ENCODE data around the gene KIAA1671. TPM values are rescaled to one million over a fixed set of nuclear protein-coding genes. Genes with fewer than 3 reads are reported as not detected.

The KIAA1671 gene
- total RNA-seq, 3 donors from 2014 or later = 71.3 to 131 (median 88.9) TPM

DNA sequence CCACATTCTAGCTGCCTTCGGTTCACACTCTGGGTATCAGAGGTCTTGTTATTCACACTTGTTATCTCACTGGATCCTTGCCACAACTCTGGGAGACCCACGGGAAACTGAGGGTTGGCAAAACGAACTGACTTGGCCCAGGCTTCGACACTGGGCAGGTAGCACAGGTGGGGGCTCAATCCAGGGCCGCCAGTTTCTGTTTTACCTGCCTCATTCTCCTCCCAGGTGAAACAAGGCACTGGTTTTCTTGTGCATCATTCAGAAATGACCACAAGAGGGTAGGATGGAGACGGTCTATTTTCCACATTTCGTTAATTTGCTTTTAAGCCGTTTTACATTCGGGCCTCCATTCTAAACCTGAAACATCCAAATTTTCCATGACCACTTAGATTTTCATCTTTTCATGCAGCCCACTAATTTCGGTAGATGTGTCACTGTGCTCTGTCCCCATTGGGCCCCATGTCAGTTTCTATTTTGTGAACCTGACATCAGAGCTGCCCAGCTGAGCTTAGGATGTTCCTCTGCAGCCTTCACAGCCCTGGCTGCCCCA lies 108.1 kb downstream of the KIAA1671 start:
- no peak for DNase-seq
- no peaks in the 10 kb centered on the region for H3K36me3 ChIP-seq (ENCODE audit: low read depth)
- intact Hi-C loops (cut with DNase I, micrococcal nuclease) = no loop called here
- no peaks in the 10 kb centered on the region for H3K9me3 ChIP-seq
- TF ChIP-seq, protein P1, sequence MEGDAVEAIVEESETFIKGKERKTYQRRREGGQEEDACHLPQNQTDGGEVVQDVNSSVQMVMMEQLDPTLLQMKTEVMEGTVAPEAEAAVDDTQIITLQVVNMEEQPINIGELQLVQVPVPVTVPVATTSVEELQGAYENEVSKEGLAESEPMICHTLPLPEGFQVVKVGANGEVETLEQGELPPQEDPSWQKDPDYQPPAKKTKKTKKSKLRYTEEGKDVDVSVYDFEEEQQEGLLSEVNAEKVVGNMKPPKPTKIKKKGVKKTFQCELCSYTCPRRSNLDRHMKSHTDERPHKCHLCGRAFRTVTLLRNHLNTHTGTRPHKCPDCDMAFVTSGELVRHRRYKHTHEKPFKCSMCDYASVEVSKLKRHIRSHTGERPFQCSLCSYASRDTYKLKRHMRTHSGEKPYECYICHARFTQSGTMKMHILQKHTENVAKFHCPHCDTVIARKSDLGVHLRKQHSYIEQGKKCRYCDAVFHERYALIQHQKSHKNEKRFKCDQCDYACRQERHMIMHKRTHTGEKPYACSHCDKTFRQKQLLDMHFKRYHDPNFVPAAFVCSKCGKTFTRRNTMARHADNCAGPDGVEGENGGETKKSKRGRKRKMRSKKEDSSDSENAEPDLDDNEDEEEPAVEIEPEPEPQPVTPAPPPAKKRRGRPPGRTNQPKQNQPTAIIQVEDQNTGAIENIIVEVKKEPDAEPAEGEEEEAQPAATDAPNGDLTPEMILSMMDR (IDR thresholded peaks at IDR 0.05) = no peak
- no peak for ATAC-seq
- H3K4me3 ChIP-seq = no peak overlapping the region
- no peaks in the 10 kb centered on the region for H3K4me1 ChIP-seq (ENCODE audit: low read depth)

DNA sequence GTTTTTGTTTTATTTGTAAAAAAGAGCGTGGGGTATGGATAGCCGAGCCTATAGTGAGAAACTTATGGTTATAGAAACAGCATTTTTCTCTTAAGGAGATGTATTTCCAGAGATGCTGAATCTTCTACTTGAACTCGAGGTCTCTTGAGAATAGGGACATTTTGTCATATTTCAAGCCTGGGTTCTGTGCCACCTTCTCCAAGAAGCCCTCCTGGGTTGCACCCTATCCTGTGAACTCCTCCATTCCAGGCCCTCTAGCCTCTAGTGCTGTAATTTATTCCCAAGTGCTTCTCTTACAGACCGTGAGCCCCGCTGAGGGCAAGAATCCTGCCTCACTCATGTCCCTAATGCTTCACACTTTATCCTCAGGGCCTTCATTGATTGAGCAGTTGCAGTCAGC lies 108.6 kb downstream of the KIAA1671 start:
- H3K4me3 ChIP-seq = no peak overlapping the region
- intact Hi-C loops (cut with DNase I, micrococcal nuclease) = no loop called here
- DNase-seq (no peak), ATAC-seq (no peak)
- TF ChIP-seq, protein P1 (IDR thresholded peaks at IDR 0.05) = no peak
- H3K9me3 ChIP-seq = no peaks in the 10 kb centered on the region
- H3K4me1 ChIP-seq (ENCODE audit: low read depth) = no peaks in the 10 kb centered on the region
- no peaks in the 10 kb centered on the region for H3K36me3 ChIP-seq (ENCODE audit: low read depth)

DNA sequence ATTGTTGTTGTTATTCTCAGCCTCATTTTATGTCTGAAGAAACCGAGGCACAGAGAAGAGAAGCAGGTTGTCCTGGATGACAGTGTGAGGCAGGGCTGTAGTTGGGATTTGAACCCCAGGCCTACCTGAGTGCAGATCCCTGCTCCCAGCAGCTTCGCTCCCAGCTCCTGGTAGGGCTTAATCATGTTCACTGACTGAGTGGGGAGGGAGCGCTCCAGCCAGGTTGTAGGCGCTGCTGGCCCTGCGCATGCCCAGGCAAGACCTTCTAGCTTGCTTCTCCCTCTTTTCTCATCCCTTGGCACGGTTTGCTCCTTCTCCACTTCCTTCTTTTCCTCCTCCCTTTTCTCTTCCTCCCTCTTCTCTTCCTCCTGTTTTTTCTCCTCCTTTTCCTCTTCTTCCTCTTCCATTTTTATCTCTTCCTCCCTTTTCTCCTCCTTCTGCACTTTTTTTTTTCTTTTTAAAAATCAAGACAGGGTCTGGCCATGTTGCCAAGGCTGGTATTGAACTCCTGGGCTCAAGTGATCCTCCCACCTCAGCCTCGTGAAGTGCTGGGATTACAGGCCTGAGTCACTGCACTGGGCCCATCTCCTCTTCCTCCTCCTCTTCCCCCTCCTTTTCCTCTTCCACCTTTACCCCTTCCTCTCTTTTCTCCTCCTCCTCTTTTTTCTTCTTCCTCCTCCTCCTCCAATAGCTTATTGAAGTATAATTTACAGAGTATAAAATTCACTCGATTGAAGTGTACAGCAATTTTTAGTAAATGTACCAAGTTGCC lies 109.3 kb downstream of the KIAA1671 start:
- TF ChIP-seq, protein P1 (IDR thresholded peaks at IDR 0.05) = no peak
- intact Hi-C loops (cut with DNase I, micrococcal nuclease) = no loop called here
- ATAC-seq = no peak

DNA sequence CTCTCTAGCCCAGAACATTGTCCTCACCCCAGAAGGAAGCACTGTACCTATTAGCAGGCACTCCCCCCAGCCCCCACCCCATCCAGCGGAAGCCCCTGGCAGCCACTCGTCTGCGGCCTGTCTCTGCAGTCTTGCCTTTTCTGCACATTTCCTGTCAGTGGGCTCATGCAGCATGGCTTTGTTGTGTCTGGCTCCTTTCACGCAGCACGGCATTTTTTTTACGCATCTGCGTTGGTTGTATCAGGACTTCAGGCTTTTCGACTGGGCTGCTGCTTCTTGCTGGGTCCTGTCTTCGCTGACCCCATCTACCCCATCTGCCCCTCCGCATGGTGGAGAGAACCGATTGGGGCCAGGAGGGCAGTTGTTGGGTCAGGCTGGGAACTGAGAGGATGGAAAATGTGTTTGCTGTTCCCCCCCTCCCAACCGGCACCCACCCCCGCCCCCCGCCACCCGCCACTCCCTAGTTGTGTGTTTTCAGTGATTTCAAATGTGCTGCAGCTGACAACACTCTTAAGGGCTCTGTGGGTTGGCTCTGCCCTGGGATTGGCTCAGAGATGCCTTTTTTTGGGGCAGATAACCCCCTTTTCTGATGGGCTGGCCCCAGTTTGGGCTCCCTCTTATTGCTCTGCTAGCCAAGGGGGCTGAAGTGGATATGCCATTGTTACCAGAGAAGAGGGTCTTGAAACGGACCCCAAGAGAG lies 110.0 kb downstream of the KIAA1671 start:
- ATAC-seq = peak; percentile 77
- peak; percentile 47 to 79 (median 55) for DNase-seq
- Histone ChIP-seq H3K4me3 (no peak overlapping the region), H3K9me3 (no peaks in the 10 kb centered on the region), H3K36me3 (ENCODE audit: low read depth) (no peaks in the 10 kb centered on the region), H3K4me1 (ENCODE audit: low read depth) (no peaks in the 10 kb centered on the region)
- TF ChIP-seq, protein P1 (IDR thresholded peaks at IDR 0.05) = no peak
- intact Hi-C loops (cut with DNase I, micrococcal nuclease) = no loop called here

More for the DNA sequence above, 109.3 kb downstream of the KIAA1671 start:
- Histone ChIP-seq H3K36me3 (ENCODE audit: low read depth) (no peaks in the 10 kb centered on the region), H3K4me1 (ENCODE audit: low read depth) (no peaks in the 10 kb centered on the region), H3K9me3 (no peaks in the 10 kb centered on the region), H3K4me3 (no peak overlapping the region)
- no peak for DNase-seq

DNA sequence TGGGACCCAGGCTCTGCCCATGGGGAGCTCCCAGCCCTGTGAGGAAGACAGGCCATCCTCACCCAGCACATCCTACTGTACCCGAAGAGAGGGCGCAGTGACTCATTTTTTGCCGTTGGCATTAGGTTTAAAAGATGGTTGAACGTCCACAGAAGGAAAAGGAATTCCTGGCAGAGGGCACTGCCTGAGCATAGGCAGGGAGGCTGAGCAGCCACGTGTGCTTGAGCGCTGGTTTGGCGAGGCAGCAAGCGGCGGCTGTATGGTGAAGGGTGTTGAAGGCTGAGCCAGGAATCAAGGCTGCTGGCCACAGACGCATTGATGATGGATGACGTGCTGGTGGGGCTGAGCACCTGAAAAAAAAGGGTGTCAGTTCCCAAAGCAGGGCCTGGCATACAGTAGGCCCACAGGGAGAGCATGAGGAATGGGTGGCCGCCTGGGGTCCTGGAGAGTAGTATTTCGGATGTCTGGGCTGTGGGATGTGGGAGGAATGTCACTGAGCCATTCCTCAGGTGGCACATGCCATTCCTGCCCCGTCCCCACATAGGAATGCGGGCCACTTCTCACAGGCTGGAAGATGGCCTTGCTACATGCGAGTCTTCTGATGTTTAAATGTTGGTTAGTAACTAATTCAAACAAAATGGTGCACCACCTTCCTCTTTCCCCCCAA lies 112.5 kb downstream of the KIAA1671 start:
- peak in 1 of 3 donors; percentile 17 for DNase-seq
- TF ChIP-seq, protein P1 (IDR thresholded peaks at IDR 0.05) = no peak
- ATAC-seq = no peak
- no peak overlapping the region for H3K4me3 ChIP-seq
- no peaks in the 10 kb centered on the region for H3K4me1 ChIP-seq (ENCODE audit: low read depth)
- H3K36me3 ChIP-seq (ENCODE audit: low read depth) = no peaks in the 10 kb centered on the region
- intact Hi-C loops (cut with DNase I, micrococcal nuclease) = no loop called here
- H3K9me3 ChIP-seq = no peaks in the 10 kb centered on the region
